Measurements from ENCODE around the gene SOX9.

- TF ChIP-seq EZH2 (IDR thresholded peaks at IDR 0.05; ENCODE audit: insufficient read depth, poor library complexity, severe bottlenecking) (no peak), EZH2phosphoT487 (IDR thresholded peaks at IDR 0.05; ENCODE audit: insufficient read depth, low read depth) (no peak)
Observed at GRCh38 chr17:72075995-72076677, 44.7 kb upstream of the SOX9 start.
